Stimulated activated CD4-positive, alpha-beta T cell treated with anti-CD3 and anti-CD28 coated beads, Interleukin-4, amount 100 ng/mL, for 4 hours (primary cell): ENCODE results near the gene MXD4.

Experiments
- DNase-seq, 2 experiments: peaks; one replicate each; pipeline ENCODE4 v3.0.0-alpha.2; 2020

Gene MXD4

DNA sequence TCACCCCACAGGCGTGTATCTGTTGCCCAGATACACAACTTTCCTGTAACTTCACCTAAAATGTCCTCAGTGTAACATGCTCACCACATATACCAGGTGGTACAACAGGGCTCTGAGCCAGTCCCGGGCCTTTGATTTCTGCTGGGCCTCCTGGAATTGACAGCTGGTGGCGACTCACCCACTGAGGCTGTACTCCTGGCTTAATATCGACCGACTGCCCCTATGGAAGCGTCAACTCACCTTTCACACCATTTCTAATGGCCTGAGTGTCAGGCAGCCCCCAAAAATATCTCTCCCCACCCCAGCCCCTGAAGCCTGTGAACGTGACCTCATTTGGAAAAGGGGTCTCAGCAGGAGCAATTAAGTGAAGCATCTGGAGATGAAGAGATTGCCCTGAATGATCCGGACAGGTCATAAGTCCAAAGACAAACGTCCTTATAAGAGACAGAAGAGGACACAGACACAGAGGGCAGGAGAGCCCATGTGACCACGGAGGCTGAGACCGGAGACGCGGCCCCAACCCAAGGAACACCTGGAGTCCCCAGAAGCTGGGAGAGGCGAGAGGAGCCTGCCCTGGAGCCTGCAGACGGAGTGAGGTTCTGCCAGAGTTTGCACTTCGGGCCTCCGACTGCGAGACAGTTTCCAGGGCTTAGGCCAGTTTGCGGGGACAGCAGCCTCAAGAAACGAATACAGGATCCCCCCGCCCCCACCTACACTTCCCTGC, 12.6 kb upstream of the MXD4 start:
- no peak for DNase-seq

DNA sequence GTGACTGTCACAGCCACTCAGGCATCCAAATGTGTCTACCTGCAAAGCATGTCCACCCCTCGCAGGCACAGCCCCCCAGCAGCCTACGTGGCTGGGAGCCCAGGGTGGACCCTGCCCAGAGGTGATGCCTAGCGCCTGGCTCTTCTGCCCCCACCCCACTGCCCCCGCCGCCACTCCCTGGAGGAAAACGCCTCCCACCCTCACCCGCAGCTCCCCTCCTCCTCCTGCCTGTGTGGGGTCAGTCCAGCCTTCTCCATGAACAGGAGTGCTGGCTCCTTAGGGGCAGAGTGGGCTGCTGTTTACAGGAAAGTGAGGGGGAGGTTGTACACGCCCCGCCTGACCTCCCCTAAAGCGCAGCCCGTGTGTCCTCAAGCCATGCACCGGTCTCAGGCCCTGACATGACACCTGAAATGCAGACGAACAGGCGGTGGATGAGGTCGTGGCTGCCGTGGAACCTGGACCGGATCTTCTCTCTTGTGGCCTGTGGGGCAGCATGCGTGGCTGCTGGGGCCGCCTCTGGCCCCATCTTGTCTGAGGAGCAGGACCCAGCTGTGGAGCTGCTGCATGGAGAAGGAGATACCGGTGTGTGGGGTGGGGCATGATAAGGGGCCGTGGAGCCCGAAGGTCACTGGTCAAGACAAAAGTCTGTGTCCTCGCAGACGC, 11.9 kb upstream of the MXD4 start:
- no peak for DNase-seq

DNA sequence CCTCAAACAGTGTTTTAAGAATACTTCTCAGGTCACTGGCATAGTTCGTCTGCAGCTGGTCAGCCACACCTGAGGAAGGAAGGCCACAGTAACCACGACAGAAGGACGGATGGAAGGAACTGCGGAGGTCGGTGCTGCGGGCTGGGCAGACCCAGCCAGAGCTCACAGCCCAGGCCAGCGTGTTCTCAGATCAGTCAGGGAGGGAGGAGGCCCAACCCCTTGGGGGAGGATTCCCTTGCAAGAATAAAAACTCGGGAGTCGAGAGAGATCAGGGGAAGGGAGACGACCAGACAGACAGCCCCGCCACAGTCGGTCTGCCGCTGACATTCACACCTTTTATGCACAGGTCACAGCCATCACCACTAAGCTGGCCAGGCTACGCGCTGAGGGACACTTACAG, 11.3 kb upstream of the MXD4 start:
- no peak for DNase-seq

DNA sequence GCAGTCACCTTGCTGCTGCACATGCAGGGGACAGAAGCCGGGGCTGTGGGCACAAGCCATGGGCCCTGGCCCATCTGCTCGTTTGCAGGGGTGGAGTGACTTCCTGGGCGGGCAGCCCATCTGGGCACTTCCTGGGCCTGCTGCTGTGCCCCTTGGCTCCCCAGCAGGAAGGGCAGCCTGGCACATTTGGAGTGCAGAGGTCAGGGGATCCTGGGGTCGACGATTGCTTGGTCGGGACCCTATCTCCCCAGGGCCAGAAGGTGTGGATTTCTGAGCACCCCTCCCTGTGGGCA, 10.9 kb upstream of the MXD4 start:
- no peak for DNase-seq

DNA sequence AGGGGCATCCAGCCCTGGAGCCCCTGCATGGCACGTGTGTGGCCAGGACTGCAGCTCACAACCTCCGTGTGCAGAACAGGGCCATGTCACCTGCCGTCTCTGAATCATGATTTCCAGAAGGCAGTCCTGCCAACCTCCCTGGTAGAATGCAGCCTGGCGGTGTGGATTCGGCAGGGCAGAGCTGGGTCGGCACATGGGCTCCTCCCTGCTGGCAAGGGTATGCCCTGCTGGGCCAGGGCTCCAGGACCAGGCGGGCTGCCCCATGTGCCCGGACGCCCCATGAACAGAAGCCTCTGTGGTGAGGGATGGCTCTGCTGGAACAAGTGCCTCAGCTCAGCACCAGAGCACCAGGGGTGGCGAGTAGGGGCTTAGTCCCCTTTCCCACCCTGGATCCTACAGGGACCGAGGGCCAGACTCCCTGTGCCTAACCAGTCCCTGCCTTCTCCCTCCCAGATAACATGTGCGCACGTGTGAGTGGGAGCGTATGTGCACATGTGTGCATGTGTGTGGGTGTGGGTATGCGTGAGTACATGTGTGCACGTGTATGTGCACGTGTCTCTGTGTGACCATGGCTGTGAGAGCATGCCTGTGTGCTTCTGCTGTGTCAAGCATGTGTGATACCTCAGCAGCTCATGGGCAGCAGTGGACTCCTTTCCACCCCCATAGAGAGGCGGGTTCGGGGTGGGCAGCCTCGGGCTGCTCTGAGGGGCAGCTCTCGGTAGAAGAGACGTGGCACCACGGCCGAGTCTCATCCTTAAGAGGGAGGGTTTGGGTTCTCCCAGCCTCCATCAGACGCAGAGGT, 10.3 kb upstream of the MXD4 start:
- no peak for DNase-seq

DNA sequence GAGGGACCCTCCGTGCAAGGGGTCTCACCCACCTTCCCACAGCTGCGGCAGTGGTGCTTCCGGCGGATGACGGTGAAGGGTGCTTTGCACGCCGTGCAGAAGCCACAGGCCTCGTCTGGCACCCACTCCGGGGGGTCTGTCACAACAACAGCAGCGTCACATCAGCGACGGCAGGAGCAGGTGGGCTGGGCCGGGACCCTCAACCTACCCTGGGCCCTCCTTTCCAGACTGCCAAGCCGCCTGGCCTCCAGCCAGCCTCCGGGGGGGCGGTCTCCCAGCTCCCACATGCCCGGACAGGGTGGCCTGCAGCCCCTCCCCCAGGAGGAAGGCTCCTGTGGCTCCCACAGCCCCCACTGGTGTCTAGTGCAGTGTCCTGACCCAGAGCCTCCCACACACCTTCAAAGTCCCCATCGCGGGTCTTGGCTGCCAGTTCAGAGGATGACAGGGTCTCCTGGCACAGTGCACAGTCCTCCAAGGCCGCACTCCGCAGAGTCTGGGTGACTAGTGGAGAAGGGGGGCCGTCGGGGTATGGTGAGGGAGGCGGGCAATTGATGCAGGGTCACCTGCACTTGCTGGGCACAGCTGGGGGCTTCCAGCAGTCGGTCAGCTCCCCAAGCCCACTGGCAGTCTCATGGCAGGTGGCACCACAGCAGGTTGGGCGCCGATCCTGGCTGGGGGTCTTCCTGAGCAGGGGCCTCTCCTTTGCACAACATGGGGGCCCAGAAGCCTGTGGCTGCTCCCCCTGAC, 9.5 kb upstream of the MXD4 start:
- DNase-seq = no peak

DNA sequence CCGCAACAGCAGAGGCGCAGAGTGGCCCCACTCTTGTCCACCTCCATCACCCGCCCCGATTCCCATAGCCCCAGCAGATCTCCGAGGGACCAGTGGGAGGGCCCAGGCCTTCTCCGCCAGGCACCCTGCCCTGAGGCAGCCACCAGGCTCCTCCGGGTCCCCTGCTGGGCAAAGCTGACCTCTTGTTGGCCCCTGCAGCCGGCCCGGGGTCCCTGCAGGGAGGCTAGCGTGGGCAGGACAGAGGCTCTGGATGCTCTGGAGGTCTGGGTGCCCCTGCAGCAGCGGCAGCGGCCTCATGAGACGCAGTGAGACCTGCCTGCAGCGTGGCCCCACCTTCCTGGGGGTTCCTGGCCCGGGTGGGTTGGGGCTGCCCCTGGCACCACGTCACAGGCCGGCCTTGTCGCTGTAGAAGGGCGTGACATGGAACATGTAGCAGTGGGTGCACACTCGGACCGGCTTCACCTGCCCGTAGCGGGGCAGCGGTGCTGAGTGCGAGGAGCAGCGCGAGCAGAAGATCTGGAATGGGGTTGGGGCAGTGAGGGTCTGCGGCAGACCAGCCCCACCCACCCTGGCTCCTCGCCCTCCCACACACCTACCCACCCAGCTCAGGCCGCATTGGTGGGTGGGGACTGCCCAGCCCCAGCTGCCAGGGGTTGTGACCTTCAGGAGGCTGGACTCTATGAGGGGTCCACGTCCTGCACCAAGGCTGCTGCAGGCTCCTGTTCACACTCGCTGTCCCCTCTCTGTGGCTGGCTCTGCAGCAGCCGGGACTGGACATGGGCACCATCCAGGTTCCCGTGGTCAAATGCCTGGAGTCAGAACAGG, 8.6 kb upstream of the MXD4 start:
- no peak for DNase-seq

DNA sequence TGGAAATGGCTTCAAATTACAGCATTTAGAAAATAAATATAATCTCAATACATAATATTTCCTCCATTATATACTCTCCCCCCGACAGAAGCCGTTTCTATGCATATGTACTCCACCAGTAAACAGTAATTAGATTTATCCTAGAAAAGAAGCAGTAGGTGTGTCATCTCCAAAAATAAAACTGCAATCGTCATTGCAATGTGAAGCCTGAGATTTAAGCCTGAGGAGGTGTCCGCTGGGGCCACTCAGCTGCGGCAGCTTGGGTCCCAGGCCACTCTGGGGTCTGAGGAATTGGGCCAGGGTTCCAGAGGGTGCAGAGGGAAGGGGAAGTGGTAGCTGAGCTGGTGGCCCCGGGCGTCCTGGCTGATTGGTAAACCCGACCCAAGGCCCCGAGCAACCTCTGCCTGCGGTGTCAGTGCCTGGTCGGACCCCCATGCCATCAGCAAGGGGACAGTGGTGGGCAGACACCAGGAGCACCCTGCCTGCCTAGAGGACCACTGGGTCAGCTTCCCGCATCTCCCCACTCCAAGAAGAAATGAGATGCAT, 7.8 kb upstream of the MXD4 start:
- DNase-seq = no peak

DNA sequence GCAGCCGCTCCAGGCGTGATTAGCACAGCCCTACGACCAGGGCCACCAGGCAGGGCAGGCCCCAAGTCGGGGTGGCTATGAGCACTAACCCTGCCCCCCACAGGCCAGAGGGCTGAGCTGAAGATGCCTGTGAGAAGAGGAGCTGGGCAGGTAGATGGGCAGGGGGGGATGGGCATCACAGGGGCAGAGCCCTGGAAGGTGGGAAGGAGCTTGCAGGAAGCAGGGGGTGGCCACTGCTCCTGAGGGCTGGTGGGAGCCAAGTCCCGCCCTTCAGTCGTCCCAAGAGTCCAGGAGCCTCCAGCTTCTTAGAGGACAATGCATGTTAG, 7.3 kb upstream of the MXD4 start:
- no peak for DNase-seq

DNA sequence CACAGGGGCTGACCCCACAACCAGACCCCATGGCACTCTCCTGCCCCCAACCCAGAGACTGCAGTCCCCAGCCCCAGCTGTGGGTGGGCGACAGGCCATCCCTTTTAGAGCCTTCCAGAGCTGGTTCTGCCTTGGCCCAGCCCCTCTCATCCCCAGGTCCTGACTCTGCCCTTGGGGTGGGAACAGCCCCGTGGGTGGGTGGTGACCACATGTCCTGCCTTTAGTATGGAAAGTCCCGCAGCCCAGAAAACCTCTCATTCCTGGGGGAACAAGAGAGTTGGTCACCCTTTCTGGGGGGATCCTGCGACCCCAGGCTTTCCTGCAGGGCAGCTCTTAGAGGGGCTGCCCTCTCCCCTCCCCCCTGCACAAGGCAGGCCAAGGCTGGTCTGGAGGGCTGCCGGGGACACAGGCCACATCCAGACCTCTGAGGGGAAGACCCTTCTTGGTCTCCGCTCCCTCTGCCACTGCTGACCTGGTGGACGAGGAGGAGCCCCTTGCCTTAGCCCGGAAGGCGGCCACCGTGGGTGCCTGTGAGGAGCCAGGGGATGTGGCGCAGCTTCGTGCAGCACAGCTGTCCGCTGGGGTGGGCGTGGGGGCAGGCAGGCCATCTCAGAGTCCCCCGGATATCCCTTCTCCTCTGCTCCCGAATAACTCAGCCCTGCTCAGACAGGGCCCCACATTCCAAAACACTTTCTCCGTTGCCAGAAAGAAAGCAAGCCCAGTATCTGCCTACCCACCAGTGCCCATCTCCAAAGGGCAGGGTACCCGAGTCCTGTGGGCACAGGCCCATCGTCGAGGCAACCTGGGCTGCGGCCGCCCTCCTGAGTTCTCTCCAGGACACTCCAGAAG, 6.7 kb upstream of the MXD4 start:
- DNase-seq = no peak

DNA sequence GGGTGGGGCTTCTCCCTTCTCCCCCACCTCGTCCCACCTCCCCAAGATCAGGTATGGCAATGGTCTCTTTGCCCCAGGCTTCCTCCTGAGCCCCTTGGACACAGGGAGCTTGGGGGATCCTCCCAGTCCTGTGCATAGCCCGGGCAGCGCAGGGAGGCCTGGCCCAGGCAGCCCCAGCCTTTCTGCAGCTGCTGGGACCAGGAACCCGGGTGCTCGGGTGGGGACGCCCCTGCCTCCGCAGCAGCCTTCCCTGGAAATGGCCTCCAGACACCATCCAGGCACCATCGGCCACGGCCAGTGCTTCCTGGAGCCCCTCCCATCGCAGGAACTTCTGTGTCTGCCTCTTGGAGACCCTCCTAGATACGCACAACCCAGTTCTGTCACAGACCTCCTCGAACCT, 5.9 kb upstream of the MXD4 start:
- DNase-seq = no peak

DNA sequence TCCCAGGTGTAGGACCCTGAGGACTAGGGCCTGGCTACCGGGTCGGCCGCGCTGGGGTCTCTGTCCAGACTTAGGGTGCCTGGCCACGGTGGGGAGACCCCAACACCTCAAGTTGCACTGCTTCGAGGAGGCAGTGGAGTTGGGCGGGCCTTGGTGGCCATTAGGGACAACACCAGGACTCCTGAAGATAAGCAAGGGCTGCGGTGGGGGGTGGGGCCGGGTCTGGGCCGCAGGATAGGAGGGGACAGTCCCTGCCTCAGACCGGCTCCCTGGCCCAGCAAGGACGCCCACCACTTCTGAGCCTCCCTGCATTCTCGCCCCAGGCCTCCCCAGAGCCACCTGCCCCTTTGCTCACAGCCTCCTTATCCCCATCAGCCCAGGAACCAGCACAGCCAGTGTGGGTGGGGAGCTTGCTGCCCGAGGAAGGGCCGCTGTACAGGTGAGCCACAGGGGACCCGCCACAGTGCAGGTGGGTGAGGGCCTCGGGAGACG, 5.5 kb upstream of the MXD4 start:
- no peak for DNase-seq

DNA sequence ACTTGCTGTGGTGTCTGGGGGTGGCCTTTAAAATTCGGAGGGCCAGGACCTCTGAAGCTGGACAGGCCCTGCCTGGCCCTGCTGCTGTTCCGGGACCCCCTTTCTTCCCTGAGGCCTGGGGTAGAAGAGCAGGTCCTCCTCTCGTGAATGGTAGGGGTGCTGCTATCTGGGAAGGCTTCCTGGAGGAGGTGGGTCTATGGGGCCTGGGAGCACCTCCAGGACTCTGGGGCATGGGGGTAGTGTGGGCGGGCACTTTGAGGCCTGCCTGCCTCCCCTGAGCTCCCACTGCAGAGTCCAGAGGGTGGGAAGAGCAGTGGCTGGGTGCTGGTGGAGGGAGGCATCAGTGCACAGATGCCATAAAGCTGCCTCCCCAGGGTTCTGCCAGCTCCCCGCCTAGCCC, 4.9 kb upstream of the MXD4 start:
- DNase-seq = no peak

DNA sequence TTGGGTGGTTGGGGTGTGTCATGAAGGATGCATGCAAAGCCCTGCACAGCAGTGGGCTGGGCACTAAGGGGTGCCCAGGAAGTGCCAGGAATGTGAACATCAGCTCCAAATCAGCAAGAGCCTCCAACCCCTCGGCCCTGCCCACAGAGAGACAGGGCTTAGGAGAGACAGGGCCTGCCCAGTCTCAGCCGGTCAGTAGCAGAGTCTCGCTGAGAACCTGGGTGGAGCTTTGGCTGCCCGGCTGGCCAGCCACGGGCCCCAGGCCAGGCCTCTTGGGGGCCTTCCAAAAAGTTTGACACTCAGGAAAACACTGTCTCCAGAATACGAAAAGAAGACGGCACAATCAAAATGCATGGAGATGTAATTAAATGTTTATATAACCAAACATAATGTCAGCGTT, 4.3 kb upstream of the MXD4 start:
- DNase-seq = no peak

DNA sequence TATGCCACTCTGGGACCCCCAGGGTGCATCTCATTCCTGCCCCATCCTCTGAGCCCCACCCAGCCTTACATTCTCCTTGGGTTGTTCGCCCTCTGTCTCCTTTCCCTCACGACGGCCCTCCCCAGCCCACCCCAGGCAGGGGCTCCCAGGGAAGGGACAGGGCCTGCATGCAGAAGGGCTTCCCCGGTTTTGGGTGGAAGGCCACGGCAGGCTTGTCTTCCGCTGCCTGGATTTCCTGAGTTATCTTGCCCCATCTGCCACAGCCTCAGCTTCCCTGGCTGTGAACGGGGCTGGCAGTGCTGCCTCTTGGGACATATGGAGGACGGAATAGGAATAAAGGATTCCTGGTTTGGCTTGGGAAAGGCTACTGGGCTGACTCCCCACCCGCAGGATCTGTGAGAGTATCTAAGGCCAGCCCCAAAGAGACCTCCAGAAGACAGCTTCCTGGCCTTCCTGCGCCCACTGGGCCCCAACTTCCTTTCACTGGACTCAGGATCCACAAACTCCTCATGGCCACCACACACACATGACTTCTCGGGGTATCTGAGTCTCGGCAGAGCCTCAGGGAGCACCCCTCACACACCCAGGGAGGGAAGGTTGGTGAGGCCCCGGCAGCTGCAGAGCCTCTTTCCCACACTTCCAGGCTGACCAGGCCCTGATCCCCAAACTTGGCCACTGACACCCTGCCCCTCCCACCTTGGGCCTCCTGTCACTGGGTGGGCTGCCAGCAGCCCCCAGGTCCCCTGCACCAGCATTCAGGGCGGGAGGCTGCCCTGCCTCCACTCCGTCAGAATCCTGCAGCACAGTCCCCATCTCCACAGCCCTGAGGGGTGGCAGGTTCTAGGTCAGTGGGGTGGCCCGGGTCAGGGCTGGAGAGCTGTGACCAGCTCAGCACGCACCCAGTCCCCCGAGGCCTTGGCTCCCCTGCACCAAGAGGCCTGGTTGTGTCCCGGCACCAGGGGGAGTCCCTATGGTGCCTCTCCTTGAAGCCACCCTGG, 3.5 kb upstream of the MXD4 start:
- DNase-seq = no peak

DNA sequence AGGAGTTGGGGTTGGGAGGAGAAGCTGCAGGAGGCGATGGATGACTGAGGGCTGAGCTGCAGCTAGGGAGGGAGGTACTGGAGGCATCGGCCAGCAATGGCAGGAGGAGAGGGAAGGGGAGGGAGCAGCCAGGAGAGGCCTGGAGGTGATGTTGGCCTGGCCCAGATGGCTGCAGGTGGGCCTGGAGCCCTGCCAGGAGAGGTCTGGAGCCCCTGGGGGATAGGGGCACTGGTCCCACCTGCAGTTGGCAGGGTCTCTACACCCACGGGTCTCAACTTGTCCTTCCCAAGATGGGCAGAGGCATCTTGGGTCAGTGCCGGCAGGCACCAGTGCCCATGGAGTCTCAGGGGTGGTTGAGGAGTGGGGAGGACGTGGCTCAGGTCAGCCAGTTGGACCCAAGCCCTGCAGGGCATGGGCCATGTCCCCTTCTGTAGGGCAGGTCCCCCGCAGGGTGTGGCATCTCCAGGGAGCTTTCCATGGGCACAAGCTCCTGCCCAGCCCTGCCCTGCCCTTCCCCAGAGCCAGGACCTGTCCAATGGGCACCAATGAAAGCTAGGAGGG, 2.7 kb upstream of the MXD4 start:
- DNase-seq = no peak

DNA sequence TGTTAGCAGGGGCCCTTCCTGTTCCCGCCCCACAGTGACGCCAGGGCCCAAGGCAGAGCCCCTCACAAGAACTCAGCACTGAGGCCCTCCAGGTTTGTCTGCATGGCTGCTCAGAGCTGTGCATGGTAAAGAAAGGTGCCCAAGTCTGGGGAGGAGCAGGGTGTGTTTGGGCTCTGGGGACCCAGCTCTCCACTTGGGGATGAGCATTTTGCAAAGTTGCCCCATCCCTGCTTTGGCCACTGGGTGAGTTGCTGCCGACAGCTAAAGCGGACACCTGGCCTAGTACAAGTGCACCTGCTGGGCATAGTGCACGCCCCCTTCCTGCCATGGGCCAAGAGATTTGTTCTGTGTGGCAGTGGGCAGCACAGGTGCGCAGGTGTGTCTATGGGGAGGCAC, 2.0 kb upstream of the MXD4 start:
- DNase-seq = no peak

DNA sequence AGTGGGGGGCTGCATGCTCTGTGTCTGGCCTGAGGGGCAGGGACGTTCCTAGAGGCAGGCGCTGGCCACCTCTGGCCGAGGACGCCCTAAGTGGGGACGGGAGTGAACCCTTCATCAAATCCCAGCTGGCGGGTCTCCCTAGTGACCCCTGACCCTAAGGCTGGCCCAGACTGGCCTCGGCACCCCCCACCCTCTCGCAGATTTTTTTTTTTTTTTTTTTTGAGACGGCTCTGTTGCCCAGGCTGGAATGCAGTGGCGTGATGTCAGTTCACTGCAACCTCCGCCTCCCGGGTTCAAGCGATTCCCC, 988 bp upstream of the MXD4 start:
- no peak for DNase-seq

DNA sequence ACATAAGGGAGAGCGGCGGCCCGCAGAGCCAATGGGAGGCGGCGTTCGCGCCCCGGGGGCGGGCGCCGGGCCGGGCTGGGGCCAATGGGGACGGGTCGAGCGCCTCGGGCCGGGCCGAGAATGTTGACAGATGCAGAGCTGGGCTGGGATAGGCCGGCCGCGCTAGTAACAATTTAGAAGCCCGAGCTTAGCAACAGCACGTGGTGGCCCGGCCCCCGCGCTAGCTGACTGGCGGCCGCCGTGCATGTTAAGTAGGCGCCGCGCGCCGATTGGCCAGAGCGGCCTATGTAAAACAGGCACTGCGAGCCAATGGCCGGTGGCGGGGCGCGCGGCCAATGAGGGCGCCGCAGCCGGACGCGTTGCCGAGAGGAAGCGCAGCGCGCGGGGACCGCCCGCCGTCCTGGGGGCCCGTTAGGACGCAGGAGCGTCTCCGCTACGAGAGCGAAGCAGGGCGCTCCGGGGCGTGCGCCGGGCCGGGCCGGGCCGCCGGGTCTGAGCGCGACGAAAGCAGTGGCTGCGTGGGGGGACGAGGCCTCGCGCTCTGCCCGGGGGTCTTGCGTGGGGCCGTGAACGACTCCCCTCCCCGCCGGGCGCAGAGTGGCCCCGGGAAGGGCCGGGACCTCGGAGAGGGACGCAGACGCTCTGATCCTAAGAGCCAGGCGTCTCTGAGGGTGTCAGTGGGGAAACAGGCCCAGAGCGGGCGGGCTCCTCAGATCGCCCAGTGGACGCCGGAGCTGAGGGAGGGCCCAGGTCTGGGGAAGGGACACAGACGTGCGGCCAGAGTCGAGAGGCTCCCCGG, 435 bp upstream of the MXD4 start:
- DNase-seq = peak; percentile 95 to 98
